ENCODE data around the gene LAG3. TPM values are rescaled to one million over a fixed set of nuclear protein-coding genes. Genes with fewer than 3 reads are reported as not detected.

Gene LAG3
- total RNA-seq, 1 donor from 2014 or later, result 215 TPM

DNA sequence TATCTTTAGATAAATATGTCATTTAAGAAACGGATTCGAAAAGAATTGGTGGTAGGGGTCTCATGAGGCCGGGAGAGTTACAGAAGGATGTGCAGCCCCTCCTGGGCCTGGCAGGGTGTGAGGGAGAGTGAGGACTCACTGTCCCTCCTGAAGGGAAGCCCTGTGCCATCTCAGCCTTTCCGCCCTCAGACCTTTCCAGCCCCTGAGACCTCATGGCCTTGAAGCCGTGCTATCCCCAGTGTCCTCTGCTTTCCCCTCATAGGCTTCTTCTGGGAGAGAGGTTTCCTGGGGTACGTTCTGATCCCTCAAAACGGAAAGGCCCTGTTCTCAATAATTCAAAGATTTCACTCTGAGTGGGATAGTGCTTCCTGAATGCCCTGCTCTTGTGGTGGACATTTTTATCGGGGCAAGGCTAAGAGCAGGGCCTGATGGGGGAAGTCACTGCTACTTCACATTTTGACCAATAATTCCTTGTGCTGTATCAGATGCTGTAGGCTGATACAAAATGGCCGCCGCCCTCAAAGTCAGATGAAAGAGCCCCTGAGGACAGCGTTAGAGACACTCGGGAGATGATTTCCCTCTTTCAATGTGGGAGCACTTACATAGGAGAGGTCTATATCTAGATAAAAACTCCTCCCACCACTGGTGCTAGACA lies 18.3 kb downstream of the LAG3 start:
- intact Hi-C loops (cut with micrococcal nuclease), result loop anchor here (2.0 to 5.0 kb wide), 4 partner anchors 37 to 103 kb away; partner anchors contain the start of genes COPS7A, P3H3, USP5 and ZNF384
- no peaks in the 10 kb centered on the region for H3K27me3 Mint-ChIP-seq (ENCODE audit: low read depth)
- H3K4me1 Mint-ChIP-seq (ENCODE audit: low read depth), result peaks cover 51% of the 10 kb centered on the region
- H3K36me3 Mint-ChIP-seq (ENCODE audit: low read depth), result peaks cover 57% of the 10 kb centered on the region
- no peaks in the 10 kb centered on the region for H3K9me3 Mint-ChIP-seq
- no peak for DNase-seq (ENCODE audit: low spot score)
- H3K4me3 Mint-ChIP-seq (ENCODE audit: low read depth), result peak overlapping the region; percentile 99
- peak overlapping the region; percentile 94 for H3K27ac Mint-ChIP-seq

DNA sequence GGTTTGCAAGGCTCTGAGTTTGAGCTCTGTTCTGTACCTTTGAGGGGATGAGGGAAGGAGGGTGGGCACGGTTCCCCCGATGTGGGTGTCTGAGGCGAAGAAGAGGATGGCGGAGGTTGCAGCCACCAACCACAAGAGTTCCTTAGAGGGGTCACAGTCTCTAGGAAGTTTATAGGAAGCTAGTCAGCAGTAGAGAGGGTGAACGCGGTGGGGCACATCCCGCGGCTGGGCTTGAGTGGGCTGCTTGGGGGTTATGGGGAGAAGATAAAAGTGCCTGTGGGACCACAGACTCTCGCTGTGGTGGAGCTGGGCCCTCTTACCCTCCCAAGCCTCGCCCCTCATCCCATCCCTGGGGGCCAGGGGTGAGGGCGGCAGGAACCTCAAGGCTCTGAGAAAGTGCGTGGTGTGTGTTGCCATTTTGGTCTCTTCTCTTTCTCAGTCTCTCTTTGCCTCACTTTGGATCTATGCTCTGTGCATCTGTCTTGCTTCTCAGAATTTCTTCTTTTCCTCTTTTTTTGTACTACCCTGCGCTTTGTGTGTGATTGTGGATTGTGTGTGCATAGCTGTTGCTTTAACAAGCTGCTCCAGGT lies 19.7 kb downstream of the LAG3 start:
- no peaks in the 10 kb centered on the region for H3K27me3 Mint-ChIP-seq (ENCODE audit: low read depth)
- H3K9me3 Mint-ChIP-seq, result no peaks in the 10 kb centered on the region
- H3K27ac Mint-ChIP-seq, result peak overlapping the region; percentile 95
- intact Hi-C loops (cut with micrococcal nuclease), result loop anchor here (1.0 to 5.0 kb wide), 5 partner anchors 35 to 105 kb away; partner anchors contain the start of genes COPS7A, MLF2, P3H3 and USP5
- H3K4me3 Mint-ChIP-seq (ENCODE audit: low read depth), result peak overlapping the region; percentile 99
- DNase-seq (ENCODE audit: low spot score), result no peak
- H3K36me3 Mint-ChIP-seq (ENCODE audit: low read depth), result peaks cover 71% of the 10 kb centered on the region
- peaks cover 52% of the 10 kb centered on the region for H3K4me1 Mint-ChIP-seq (ENCODE audit: low read depth)

DNA sequence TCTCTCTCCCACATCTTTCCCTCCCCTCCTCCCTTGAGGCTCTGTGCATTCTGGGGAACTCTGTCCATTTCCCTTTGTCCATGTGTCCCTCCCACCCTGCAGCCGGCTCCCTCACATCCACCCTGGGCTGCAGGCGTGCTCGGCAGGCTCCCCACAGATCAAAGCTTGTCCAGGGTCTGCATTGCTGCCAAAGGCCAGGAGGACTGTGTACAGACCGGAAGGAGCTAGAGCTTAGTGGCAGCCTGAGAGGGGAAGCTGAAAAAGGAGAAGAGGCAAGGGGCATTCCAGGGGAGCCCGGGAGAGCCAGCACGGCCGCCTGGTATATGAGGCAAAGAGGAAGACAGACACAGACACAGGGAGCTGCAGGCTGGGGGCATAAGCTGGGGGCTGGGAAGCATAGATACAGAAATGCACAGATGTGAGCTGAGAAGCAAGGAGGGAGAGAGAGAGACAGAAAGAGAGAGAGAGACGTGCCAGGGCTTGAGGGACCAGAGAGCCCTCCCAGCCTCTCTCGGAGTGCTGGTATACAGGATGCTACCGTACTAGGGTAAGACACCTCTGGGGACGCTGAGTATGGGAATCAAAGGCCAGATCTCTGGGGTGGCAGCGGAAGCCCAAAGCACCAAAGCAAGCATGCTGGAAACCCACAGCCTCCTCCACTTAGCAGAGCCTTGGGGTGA lies 20.3 kb downstream of the LAG3 start:
- DNase-seq (ENCODE audit: low spot score), result peak; percentile 49
- H3K36me3 Mint-ChIP-seq (ENCODE audit: low read depth), result peaks cover 78% of the 10 kb centered on the region
- peak overlapping the region; percentile 99 for H3K4me3 Mint-ChIP-seq (ENCODE audit: low read depth)
- no peaks in the 10 kb centered on the region for H3K9me3 Mint-ChIP-seq
- H3K27me3 Mint-ChIP-seq (ENCODE audit: low read depth), result no peaks in the 10 kb centered on the region
- H3K4me1 Mint-ChIP-seq (ENCODE audit: low read depth), result peaks cover 53% of the 10 kb centered on the region
- peak overlapping the region; percentile 95 for H3K27ac Mint-ChIP-seq
- intact Hi-C loops (cut with micrococcal nuclease), result loop anchor here (1.0 to 5.0 kb wide), 3 partner anchors 35 to 105 kb away; partner anchors contain the start of genes MLF2, P3H3 and ZNF384

DNA sequence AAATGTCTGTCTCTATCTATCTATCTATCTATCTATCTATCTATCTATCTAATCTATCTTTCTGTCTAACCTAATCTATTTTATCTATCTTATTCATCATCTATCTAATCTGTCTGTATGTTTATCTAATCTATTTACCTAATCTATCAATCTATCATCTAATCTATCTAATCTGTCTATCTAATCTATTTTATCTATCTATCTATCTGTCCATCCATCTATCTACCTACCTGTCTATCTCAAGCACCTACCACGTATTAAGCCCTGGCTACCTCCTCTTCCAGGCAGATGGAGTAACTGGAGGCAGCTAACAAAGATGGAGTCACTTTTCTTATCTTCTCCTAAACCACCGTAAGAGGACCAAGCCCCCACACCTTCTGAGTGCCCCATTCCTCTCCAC lies 22.8 kb downstream of the LAG3 start:
- Mint-ChIP-seq H3K4me1 (ENCODE audit: low read depth) (peaks cover 53% of the 10 kb centered on the region), H3K27ac (peak overlapping the region; percentile 46), H3K36me3 (ENCODE audit: low read depth) (peaks cover 94% of the 10 kb centered on the region), H3K4me3 (ENCODE audit: low read depth) (peak overlapping the region; percentile 26), H3K9me3 (no peaks in the 10 kb centered on the region), H3K27me3 (ENCODE audit: low read depth) (no peaks in the 10 kb centered on the region)
- no peak for DNase-seq (ENCODE audit: low spot score)
- intact Hi-C loops (cut with micrococcal nuclease), result no loop called here

DNA sequence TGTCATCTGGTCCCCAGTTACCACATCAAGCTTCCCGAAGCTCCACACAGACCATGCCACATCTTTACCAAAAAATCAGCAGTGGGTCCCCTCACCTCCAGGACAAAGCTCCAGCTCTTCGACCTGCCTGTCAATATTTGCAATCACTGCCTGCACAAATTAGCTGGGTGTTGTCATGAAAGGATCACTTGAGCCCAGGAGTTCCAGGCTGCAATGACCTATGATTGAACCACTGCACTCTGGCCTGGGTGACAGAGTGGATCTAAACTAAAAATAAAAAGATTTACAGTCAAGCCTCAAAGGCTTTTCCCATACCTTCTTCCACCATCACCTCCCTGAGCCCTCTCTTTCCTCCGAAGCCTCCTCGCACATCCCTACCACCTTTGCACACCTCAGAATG lies 24.3 kb downstream of the LAG3 start:
- Mint-ChIP-seq H3K27me3 (ENCODE audit: low read depth) (no peaks in the 10 kb centered on the region), H3K36me3 (ENCODE audit: low read depth) (peaks cover 83% of the 10 kb centered on the region), H3K27ac (peak overlapping the region; percentile 3), H3K9me3 (no peaks in the 10 kb centered on the region), H3K4me3 (ENCODE audit: low read depth) (no peak overlapping the region), H3K4me1 (ENCODE audit: low read depth) (peaks cover 50% of the 10 kb centered on the region)
- intact Hi-C loops (cut with micrococcal nuclease), result no loop called here
- no peak for DNase-seq (ENCODE audit: low spot score)

DNA sequence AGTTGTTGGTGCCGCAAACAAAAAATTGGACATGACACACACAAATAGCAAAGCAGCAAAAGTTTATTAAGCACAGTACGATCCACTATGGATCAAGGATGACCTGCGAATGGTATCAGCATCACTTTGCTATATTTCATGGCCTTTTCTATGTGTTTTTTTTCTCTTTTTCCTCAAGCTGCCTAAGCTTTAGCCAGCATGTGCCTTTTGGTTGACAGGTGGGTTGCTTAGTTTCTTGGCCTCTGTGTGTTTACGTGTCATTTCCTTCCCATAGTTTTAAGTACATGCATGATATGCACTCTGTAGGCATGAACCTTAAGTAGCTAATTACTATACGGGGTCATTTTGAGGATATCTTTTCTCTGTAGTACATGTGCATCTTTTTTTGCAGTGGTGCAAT lies 26.8 kb downstream of the LAG3 start:
- DNase-seq (ENCODE audit: low spot score), result no peak
- Mint-ChIP-seq H3K27me3 (ENCODE audit: low read depth) (no peaks in the 10 kb centered on the region), H3K4me3 (ENCODE audit: low read depth) (no peak overlapping the region), H3K27ac (no peak overlapping the region), H3K9me3 (no peaks in the 10 kb centered on the region), H3K36me3 (ENCODE audit: low read depth) (peaks cover 80% of the 10 kb centered on the region), H3K4me1 (ENCODE audit: low read depth) (peaks cover 31% of the 10 kb centered on the region)
- intact Hi-C loops (cut with micrococcal nuclease), result no loop called here

DNA sequence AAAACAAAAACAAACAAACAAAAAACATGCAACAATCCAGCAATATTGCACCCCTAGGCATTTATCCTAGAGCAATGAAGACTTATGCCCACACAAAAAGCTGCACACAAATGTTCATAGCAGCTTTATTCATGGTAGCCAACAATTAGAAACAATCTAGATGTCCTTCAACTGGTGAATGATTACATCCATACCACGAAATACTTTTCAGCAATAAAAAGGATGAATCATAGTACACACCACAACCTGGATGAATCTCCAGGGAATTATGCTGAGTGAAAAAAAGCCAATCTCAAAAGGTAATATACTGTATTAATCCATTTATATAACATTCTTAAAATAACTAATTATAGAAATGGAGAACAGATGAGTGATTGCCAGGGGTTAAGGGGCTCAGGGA lies 34.9 kb downstream of the LAG3 start:
- Mint-ChIP-seq H3K36me3 (ENCODE audit: low read depth) (peaks cover 69% of the 10 kb centered on the region), H3K27me3 (ENCODE audit: low read depth) (no peaks in the 10 kb centered on the region), H3K4me1 (ENCODE audit: low read depth) (peaks cover 8% of the 10 kb centered on the region), H3K4me3 (ENCODE audit: low read depth) (no peak overlapping the region), H3K27ac (no peak overlapping the region), H3K9me3 (no peaks in the 10 kb centered on the region)
- intact Hi-C loops (cut with micrococcal nuclease), result no loop called here
- no peak for DNase-seq (ENCODE audit: low spot score)

DNA sequence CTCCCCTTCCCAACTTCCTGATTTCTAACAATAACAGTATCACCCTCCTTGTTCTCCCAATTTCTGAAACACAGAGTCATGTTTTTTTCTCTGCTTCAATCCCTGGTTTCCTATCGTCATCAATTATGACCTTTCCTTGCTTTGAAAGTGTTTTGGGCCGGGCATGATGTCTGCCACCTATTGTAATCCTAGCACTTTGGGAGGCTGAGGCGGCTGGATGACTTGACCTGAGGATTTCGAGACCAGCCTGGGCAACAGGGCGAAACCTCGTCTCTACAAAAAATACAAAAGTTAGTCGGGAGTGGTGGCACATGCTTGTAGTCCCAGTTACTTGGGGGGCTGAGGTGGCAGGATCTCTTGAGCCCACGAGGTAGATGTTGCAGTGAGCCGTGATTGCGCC lies 36.7 kb downstream of the LAG3 start:
- H3K9me3 Mint-ChIP-seq, result no peaks in the 10 kb centered on the region
- H3K4me3 Mint-ChIP-seq (ENCODE audit: low read depth), result no peak overlapping the region

DNA sequence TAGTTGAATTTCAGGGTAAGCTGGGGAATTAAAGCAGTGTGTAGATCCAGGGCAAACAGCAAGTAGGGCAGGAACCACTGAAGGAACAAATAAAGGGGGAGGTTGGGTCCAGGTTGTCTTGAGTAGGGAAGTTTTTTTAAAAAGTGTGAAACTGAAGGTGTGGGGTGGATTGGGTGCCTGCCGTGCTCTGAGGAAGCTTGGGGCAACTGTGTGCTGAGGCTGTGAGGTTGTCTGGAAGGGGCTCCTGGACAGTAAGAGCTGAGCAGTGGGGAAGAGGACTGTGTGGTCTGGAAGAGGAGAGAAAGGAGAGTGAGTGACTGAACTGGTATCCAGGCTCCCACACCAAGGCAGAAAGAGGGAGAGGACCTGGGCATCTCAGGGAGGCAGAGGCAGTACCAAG lies 38.4 kb downstream of the LAG3 start:
- intact Hi-C loops (cut with micrococcal nuclease), result no loop called here
- peaks cover 8% of the 10 kb centered on the region for H3K4me1 Mint-ChIP-seq (ENCODE audit: low read depth)
- H3K27ac Mint-ChIP-seq, result peak overlapping the region; percentile 72
- peaks cover 70% of the 10 kb centered on the region for H3K36me3 Mint-ChIP-seq (ENCODE audit: low read depth)
- no peaks in the 10 kb centered on the region for H3K27me3 Mint-ChIP-seq (ENCODE audit: low read depth)
- H3K4me3 Mint-ChIP-seq (ENCODE audit: low read depth), result no peak overlapping the region
- DNase-seq (ENCODE audit: low spot score), result no peak
- no peaks in the 10 kb centered on the region for H3K9me3 Mint-ChIP-seq

More for the DNA sequence above, 36.7 kb downstream of the LAG3 start:
- no peak for DNase-seq (ENCODE audit: low spot score)
- Mint-ChIP-seq H3K27me3 (ENCODE audit: low read depth) (no peaks in the 10 kb centered on the region), H3K27ac (no peak overlapping the region), H3K36me3 (ENCODE audit: low read depth) (peaks cover 65% of the 10 kb centered on the region), H3K4me1 (ENCODE audit: low read depth) (peaks cover 8% of the 10 kb centered on the region)
- intact Hi-C loops (cut with micrococcal nuclease), result no loop called here

DNA sequence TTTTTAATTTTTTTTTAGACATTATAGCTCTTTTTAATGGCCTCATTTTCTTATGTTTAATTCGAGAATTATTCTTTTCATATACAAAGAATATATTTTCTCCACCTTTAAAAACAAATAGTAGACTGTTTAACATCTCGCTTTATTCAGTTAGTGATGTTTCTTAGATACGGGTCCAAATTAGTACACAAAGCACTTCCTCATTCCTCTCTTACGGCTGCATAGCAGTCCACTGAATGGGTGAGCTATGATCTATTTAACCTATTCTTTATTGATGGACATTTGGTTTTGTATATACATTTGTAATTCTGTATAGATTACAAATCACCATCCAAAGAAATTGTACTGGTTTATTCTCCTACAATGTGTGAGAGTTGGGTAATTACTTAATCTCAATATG lies 41.0 kb downstream of the LAG3 start:
- Mint-ChIP-seq H3K4me1 (ENCODE audit: low read depth) (peaks cover 8% of the 10 kb centered on the region), H3K36me3 (ENCODE audit: low read depth) (peaks cover 77% of the 10 kb centered on the region), H3K27me3 (ENCODE audit: low read depth) (no peaks in the 10 kb centered on the region), H3K9me3 (no peaks in the 10 kb centered on the region), H3K4me3 (ENCODE audit: low read depth) (no peak overlapping the region), H3K27ac (no peak overlapping the region)
- intact Hi-C loops (cut with micrococcal nuclease), result no loop called here
- DNase-seq (ENCODE audit: low spot score), result no peak

DNA sequence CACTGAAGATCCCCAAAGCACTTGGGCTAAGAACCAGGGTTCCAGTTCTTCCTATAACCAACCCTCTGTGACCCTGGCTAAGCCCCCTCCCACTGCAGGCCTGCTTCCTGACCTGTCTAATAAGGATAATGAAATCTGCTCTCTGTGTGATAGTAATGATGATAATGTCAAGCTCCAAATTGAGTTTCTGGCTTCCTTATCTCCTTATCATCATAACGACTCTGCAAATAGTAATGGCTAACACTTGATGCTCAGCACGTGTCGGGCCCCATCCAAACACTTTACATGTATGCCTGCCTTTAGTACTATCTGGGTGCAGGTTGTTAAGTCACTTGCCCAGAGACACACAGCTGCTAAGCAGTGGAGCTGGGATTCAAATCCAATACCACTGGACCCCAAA lies 44.3 kb downstream of the LAG3 start:
- no peak for DNase-seq (ENCODE audit: low spot score)
- no peak overlapping the region for H3K27ac Mint-ChIP-seq
- no peaks in the 10 kb centered on the region for H3K9me3 Mint-ChIP-seq
- no peak overlapping the region for H3K4me3 Mint-ChIP-seq (ENCODE audit: low read depth)
- H3K4me1 Mint-ChIP-seq (ENCODE audit: low read depth), result peaks cover 9% of the 10 kb centered on the region
- intact Hi-C loops (cut with micrococcal nuclease), result no loop called here
- no peaks in the 10 kb centered on the region for H3K27me3 Mint-ChIP-seq (ENCODE audit: low read depth)
- peaks cover 77% of the 10 kb centered on the region for H3K36me3 Mint-ChIP-seq (ENCODE audit: low read depth)

DNA sequence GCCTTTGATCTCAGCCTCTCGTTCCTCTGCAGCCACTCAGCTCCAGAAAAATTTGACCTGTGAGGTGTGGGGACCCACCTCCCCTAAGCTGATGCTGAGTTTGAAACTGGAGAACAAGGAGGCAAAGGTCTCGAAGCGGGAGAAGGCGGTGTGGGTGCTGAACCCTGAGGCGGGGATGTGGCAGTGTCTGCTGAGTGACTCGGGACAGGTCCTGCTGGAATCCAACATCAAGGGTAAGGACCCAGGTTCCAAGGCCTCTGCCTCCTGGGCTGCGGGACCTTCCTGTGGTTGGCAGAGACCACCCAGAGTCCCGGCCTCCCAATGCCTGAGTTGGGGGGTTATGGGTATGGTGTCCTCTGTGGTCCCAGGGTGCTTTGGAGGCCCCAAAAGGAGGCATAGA lies 44.8 kb downstream of the LAG3 start:
- intact Hi-C loops (cut with micrococcal nuclease), result no loop called here
- H3K27ac Mint-ChIP-seq, result no peak overlapping the region
- no peak for DNase-seq (ENCODE audit: low spot score)
- H3K4me1 Mint-ChIP-seq (ENCODE audit: low read depth), result peaks cover 12% of the 10 kb centered on the region
- no peaks in the 10 kb centered on the region for H3K27me3 Mint-ChIP-seq (ENCODE audit: low read depth)
- H3K4me3 Mint-ChIP-seq (ENCODE audit: low read depth), result no peak overlapping the region
- peaks cover 74% of the 10 kb centered on the region for H3K36me3 Mint-ChIP-seq (ENCODE audit: low read depth)
- H3K9me3 Mint-ChIP-seq, result no peaks in the 10 kb centered on the region

DNA sequence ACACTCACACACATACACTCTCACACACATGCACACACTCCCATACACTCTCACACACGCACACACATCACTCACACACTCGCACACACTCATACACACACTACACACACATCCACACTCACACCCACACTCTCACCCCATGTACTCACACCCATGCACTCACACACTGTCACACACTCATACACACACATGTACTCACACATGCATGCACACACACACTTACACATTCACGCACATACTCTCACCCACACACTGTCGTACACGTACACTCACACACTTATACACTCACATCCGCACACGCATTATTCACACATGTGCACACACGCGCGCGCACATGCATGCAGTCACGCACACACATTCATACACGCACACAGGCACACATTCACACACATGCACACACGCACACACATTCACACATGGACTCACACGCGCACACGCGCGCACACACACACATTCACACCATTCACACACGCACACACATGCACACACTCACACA lies 45.4 kb downstream of the LAG3 start:
- H3K27ac Mint-ChIP-seq, result no peak overlapping the region
- H3K27me3 Mint-ChIP-seq (ENCODE audit: low read depth), result peaks cover 3% of the 10 kb centered on the region
- H3K4me1 Mint-ChIP-seq (ENCODE audit: low read depth), result peaks cover 13% of the 10 kb centered on the region
- intact Hi-C loops (cut with micrococcal nuclease), result no loop called here
- no peaks in the 10 kb centered on the region for H3K9me3 Mint-ChIP-seq
- no peak overlapping the region for H3K4me3 Mint-ChIP-seq (ENCODE audit: low read depth)
- H3K36me3 Mint-ChIP-seq (ENCODE audit: low read depth), result peaks cover 71% of the 10 kb centered on the region
- no peak for DNase-seq (ENCODE audit: low spot score)

All from activated T-helper 2 cell treated with anti-CD3 and anti-CD28 coated beads, Interferon-gamma antibody, Interleukin-2, Interleukin-4, amounts not matched to agents 10 μg/mL and 5 μg/mL and 100 μg/mL, durations not matched to agents 14 hours and 24 hours and 36 hours (primary cell).